ENCODE results near the gene ARHGAP25. TPM values are rescaled to one million over a fixed set of nuclear protein-coding genes. Genes with fewer than 3 reads are reported as not detected.

The ARHGAP25 gene
- total and polyA plus RNA-seq, 10 of the 15 experiments (the other 5 are each of a cell fraction or from before 2014, with no cell fraction given), result 0.15 to 1.0 (median 0.46) TPM

- TF ChIP-seq SKIL (IDR thresholded peaks at IDR 0.05; ENCODE audit: low read depth, poor library complexity, severe bottlenecking) (no peak), KDM1A (IDR thresholded peaks at IDR 0.05; ENCODE audit: borderline replicate concordance) (no peak), TAF1 (IDR thresholded peaks at IDR 0.05; ENCODE audit: borderline replicate concordance, low read depth, low read length) (no peak), CBX5 (IDR thresholded peaks at IDR 0.05; ENCODE audit: low read depth) (no peak), ZNF217 (IDR thresholded peaks at IDR 0.05) (no peak), MAX (IDR thresholded peaks at IDR 0.05; ENCODE audit: low read depth, low read length) (no peak)
Observed at GRCh38 chr2:68806511-68807109, 72.0 kb downstream of the ARHGAP25 start (continued).

GRCh38 chr2:68807821-68808266 lies 73.2 kb downstream of the ARHGAP25 start:
- 0 out of 2 replicates have a peak, but pooled peaks cover 6% of the 10 kb centered on the region for H4K20me1 ChIP-seq (ENCODE audit: control insufficient read depth, insufficient read depth)
- ChIA-PET SMC1A (ENCODE audit: uncharacterized antibody, unreplicated experiment) (no interaction called here), POLR2A (no interaction called here), RAD21 (ENCODE audit: unreplicated experiment) (interaction anchor here (0.6 kb wide), 1 partner anchor 28 kb away, joined by 3 read pairs; no protein-coding TSS in a partner anchor), CTCF (interaction anchor here (0.7 kb wide), 1 partner anchor 9 kb away, joined by 3 read pairs; no protein-coding TSS in a partner anchor)
- intact Hi-C loops (cut with micrococcal nuclease; ENCODE audit: unreplicated experiment) (no loop called here), in situ Hi-C loops (cut with MboI) (no loop called here)
- H3K9me3 ChIP-seq (replicated peaks; ENCODE audit: control insufficient read depth, insufficient read depth, low read length), result no peaks in the 10 kb centered on the region
- peaks cover 0 to 5% of the 10 kb centered on the region in 2 experiments; a peak in 3 of 4 replicates for H3K27me3 ChIP-seq (replicated peaks in 1 of 2; ENCODE audit: control insufficient read depth in 2 of 2, insufficient read depth in 2 of 2, low read length in 1 of 2)
- H3K4me2 ChIP-seq (ENCODE audit: control insufficient read depth, insufficient read depth), result no peak overlapping the region
- no TSS peak for BruUV-seq (replicated peaks)
- TF ChIP-seq CUX1 (IDR thresholded peaks at IDR 0.05; ENCODE audit: insufficient replicate concordance, low read depth, low read length), result no peak
- TF ChIP-seq MYB (IDR thresholded peaks at IDR 0.05; ENCODE audit: borderline replicate concordance, low read depth, low read length), result no peak
- TF ChIP-seq CHD1 (IDR thresholded peaks at IDR 0.05; ENCODE audit: low read depth, low read length), result no peak
- no peak for FAIRE-seq
- WGBS (ENCODE audit: insufficient coverage, insufficient replicate concordance, low lambda C conversion rate, missing lambda C conversion rate), result 65% methylated on average over 6 of the region's 6 CpGs
- ATAC-seq, result no peak
- H3K27ac ChIP-seq (ENCODE audit: control insufficient read depth, insufficient read depth), result no peak overlapping the region
- DNase-seq (ENCODE audit: low read depth, low spot score), result no peak
- no peaks in the 10 kb centered on the region for H3K79me2 ChIP-seq (ENCODE audit: control insufficient read depth, insufficient read depth, low read length)
- H3K4me1 ChIP-seq (ENCODE audit: control insufficient read depth, insufficient read depth, low read length), result no peaks in the 10 kb centered on the region
- H3K9ac ChIP-seq (ENCODE audit: control insufficient read depth, insufficient read depth, low read length), result no peak overlapping the region
- no peak overlapping the region for H2AFZ ChIP-seq (ENCODE audit: control insufficient read depth, low read depth, low read length)
- no peak overlapping the region for H3K4me3 ChIP-seq
- H3K36me3 ChIP-seq (ENCODE audit: control insufficient read depth in 2 of 2, insufficient read depth in 2 of 2, low read length in 1 of 2), result no peaks in the 10 kb centered on the region

All from GM12878 (cell line).